Cardiac fibroblast (primary cell): ENCODE results near the gene RAB29.
A peak's percentile ranks its signal among the peaks of the same experiment; 100 is the strongest.

Source experiments
- DNase-seq, 2 donors: peaks; one replicate each; pipeline versions ENCODE4 v3.0.0 to v3.0.0-alpha.2; 2010; ENCODE audit warnings: low read depth in 2 of 2
- H3K4me3 ChIP-seq, 2 donors: replicated peaks in 1 of 2; 1 replicate in 1 of 2; 2 replicates in 1 of 2; pipeline ENCODE4 v1.5.1; 2011; ENCODE audit warnings: low read depth in 2 of 2, low read length in 2 of 2, mild to moderate bottlenecking in 2 of 2, moderate library complexity in 1 of 2
- TF ChIP-seq, protein P1 (sequence below): IDR thresholded peaks from one replicate; pipeline ENCODE4 v1.5.1; 2011; ENCODE audit warnings: low read depth, mild to moderate bottlenecking, low read length, inconsistent platforms

RAB29 gene

DNA sequence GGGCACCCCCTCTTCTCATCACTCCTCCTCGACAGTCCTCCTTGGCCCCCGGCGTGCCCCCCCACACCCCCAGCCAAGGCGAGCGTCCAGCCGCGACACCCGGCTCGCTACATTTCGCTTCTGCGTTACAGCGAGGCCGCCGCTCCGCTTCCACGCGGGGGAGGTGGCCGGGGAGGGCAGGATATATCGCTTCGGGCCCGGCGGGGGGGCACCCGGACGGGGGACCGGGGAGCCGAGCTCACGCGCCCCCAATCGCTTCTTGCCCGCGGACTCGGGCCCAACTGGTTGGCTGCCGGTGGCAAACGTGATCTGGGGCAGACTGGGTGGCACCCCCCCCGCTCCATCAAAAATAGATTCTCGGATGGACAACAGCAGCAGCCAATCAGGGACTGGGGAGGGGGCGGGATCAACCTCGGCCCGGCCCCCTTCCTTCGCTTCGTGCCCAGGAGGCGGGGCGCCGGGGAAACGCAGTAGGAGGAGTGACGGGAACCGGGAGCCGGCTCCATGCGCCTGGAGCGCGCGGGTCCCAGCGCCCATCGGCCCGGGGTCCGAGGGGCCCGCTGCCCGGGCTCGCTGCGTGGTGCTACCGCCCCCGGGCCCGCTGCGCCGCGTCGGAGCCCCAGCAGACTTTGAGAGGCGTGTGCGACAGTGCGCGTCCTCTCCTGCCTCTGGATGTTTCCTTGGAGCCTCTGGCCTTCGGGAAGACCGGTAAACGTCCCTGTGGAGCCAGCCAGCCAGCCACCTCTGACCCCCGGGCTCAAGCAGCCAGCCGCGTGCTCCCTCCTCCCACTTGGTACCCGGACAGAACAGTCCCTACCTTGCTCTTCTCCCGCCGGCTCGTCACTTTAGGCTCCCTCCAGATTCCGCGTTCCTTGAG, 37.8 kb upstream of the RAB29 start, which contains the start of gene SLC41A1:
Gene SLC41A1, minus strand, starts transcription at position 321 of the 877 bp plus-strand sequence. CDS start 2,757 bp downstream, outside the sequence.
- DNase-seq: peak; percentile 89 to 95
- TF ChIP-seq, protein P1, sequence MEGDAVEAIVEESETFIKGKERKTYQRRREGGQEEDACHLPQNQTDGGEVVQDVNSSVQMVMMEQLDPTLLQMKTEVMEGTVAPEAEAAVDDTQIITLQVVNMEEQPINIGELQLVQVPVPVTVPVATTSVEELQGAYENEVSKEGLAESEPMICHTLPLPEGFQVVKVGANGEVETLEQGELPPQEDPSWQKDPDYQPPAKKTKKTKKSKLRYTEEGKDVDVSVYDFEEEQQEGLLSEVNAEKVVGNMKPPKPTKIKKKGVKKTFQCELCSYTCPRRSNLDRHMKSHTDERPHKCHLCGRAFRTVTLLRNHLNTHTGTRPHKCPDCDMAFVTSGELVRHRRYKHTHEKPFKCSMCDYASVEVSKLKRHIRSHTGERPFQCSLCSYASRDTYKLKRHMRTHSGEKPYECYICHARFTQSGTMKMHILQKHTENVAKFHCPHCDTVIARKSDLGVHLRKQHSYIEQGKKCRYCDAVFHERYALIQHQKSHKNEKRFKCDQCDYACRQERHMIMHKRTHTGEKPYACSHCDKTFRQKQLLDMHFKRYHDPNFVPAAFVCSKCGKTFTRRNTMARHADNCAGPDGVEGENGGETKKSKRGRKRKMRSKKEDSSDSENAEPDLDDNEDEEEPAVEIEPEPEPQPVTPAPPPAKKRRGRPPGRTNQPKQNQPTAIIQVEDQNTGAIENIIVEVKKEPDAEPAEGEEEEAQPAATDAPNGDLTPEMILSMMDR: no peak
- peak within 1 kb of the TSS; percentile 75 to 84 for H3K4me3 ChIP-seq

DNA sequence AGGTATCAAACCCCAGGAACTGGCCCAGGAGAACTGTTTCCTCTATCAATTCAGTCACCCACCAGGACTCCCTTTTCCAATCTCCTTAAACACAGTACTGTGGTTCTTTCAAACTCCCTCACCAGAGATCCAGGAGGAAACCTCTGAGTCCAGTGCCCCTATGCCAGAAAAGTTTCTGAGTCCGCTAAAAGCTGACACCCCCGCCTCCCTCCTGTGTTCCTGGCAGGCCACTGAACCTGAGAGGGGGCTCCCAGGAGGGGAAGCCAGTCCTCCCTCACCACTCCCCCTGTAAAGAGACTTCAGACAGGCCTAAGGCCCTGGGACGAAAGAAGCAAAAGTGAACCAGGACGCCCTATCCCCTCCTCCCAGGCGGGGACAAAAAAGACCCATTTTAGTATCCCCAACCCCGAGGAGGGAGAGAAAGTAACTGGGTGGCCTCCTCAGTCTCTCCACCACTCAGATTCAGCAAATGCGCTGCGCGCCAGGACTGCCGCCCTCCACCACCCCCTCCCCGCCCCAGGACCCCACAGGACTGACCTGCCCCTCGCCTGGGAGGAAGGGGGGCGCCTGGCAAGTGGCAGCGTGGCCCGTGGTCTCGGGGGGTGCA, 37.1 kb upstream of the RAB29 start:
- peak; percentile 18 to 31 for DNase-seq
- TF ChIP-seq, protein P1: no peak
- peak overlapping the region; percentile 75 to 84 for H3K4me3 ChIP-seq

DNA sequence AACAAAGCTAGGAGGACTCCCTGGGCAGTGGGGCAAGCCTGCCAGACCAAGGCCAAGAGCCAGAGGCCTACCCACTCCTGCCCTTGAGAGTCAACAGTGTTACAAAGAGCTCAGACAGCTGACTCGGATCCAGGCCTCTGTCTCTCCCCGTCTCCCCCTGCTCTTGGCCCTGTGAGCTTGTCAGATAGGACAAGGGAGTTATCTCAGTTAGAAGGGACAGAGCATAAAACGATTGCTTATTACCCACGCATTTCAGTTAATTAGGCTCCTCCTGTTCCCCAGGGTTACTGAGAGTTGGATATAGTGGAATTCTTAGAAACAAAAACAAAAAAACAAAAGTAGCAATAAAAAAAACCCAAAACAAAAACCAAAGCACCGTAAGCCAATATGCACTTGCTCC, 36.4 kb upstream of the RAB29 start:
- DNase-seq: peak in 1 of 2 donors; percentile 36
- TF ChIP-seq, protein P1: no peak
- peak overlapping the region; percentile 18 to 75 for H3K4me3 ChIP-seq

DNA sequence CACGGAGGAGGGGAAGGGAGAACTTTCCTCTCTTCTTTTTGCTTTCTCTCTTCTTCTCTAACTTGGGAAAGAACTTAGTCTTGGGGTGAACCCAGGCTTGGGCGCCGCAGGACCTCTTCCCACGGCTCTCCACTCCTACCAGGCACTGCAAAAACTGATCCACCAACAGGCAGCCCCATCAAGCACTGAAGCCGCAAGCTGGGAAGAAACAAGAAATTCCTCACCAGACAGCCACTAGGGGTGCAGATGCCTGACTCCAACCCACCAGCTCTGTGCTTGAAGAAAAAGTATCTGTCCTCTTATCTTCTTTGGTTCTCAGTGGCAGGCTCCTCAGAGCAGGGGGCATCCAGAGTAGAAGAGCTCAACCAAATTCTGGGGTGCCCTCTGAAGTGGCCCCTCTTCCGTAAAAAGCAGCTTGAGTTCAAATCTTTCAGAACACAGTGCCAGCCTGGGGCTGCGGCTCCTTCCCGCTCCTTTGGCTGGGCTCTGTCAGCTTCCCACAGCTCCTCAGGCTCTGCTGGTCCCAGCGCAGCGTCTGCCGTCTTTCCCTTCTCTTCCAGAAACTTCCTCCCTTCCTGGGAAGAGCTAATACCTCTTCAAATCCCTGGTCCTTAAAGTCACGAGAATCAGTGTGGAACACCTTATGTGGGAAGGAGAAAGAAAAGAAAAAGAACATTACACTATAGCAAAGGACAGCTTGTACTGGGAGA, 35.3 kb upstream of the RAB29 start:
- H3K4me3 ChIP-seq: no peak overlapping the region
- TF ChIP-seq, protein P1: peak; percentile 23
- DNase-seq: peak; percentile 10 to 43

DNA sequence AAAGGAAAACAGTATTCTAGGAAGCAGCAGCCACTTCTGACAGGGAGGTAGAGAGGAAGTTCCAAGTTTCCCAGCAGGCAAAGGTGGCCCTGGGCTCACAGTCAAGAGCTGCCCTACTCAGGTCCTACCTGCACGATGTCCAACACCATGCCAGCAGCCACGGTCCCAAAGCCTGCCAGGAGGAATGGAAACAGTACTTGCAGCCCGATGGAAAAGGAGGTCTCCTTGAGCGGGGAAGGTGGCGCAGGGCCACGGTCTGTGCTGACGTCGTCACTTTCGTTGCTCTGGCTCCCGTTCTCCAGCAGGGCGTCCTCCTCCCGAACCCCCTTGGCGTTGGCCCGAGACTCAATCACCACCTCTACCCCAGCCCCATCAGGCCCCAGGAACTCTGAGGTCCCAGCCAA, 34.7 kb upstream of the RAB29 start:
- TF ChIP-seq, protein P1: no peak
- DNase-seq: no peak
- no peak overlapping the region for H3K4me3 ChIP-seq

DNA sequence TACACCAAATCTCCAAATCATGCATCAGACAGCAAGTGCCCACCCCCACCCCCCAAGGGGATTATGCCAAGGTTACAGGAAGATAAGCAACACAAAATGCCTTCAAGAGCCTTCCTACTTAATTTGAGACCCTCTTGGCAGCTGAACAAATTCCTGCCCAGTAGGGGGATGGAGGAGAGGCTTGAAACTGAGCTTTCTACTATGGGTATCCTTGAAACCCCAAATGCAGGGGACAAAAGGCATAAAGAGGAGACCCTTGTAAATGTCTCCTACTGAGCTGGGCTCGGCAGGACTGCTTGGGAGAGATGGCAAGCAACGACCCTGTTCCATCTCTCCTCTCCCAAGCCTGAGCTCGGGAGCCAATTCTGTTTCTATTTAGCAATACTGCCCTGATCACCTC, 34.2 kb upstream of the RAB29 start:
- H3K4me3 ChIP-seq: no peak overlapping the region
- TF ChIP-seq, protein P1: no peak
- no peak for DNase-seq
